ENCODE results near the gene AMFR.

DNA sequence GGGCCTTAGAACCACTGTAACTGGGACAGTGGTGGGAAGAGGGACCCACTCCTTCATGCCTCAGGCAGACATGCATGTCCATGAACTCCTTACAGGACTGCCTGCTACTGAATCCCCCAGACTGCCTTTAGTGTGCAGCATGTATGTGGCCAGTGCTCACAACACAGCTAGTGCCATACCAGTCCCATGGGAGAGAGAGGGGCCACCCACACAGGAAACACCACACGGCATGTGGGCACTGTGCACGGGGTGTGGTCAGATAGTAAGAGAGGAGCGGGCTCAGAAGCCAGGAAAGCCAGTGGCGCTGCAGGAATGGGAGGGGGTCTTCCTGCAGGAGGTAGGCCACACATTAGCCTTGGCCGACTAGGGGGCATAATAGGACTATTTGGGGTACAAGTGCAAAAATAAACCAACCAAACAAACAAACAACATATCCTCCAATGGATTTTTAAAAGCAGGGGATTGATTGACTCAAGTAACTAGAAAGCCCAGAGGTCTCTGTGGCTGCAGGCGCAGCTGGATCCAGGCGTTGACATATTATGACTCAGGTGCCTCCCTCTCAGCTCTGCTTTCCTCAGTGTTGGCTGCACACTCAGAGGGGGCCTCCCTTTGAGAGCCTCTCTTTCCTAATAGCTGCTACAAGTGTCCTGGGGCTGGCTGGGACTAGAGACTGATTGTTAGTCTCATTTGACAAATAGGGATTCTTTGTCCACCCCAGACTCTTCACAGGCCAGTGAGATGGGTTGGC lies 104.4 kb downstream of the AMFR start:
- TF ChIP-seq CTCF (IDR thresholded peaks at IDR 0.05) (no peak), POLR2A (IDR thresholded peaks at IDR 0.05) (no peak)

Data from right lobe of liver (tissue), 4 donors.